ENCODE results near the gene PIAS4. TPM values are rescaled to one million over a fixed set of nuclear protein-coding genes. Genes with fewer than 3 reads are reported as not detected.
A peak's percentile ranks its signal among the peaks of the same experiment; 100 is the strongest.

The PIAS4 gene
- total RNA-seq, 1 experiment from 2014 or later, result 31.5 TPM

DNA sequence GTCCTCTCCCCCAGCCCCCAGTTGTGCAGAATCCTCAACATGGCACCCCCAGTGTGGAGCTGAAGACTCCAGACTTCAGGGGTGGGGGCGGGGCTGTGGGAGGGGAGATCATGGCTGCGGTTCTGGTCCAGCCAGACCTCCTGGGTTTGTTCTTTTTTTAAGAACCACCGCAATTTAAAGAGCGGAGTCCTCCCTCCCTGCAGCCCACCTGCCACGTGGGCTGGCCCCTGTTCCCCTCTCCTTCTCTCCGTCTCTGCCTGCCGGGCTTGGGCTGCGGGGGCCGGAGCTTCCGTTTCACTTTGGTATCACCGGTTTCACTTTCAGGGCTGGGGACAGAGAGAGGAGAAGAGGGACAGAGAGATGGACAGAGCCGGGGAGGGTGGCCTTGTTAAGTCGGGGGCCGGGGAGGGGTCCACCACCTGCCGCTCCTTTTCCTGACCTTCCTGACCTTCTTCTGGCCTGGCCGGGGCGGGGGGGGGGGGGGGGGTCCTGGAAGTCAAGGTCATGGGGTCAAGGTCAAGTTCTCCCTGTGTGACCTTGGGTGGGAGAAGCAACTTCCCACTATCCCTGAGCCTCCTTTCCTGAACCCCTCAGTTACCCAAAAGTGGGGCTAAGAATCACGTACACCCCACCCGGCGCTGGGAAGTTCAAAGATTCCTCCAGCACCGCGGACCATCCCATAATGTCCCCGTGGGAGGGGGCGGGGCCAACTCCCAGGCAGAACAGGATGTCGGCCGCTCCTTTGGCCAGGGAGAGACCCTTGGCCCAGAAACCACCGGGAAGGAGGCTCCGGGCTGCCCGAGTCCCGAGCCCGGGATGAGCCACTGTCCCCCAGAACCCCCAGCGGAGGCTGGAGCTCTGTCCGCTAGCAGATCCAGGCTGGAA lies 70.5 kb downstream of the PIAS4 start:
- peak; percentile 75 for DNase-seq (ENCODE audit: low read depth)

DNA sequence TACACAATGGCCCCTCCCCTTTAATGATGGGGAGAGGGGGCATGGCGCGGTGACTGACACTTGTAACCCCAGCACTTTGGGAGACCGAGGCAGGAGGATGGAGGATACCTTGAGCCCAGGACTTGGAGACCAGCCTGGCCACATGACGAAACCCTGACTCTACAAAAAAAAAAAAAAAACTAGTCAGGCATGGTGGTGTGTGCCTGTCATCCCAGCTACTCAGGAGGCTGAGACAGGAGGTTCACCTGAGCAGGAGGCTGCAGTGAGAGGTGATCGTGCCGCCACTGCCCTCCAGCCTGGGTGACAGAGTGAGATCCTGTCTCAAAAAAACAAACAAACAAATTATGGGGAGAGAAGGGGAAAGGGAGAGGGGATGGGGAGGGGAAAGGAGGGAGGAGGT lies 72.9 kb downstream of the PIAS4 start:
- no peak for DNase-seq (ENCODE audit: low read depth)

DNA sequence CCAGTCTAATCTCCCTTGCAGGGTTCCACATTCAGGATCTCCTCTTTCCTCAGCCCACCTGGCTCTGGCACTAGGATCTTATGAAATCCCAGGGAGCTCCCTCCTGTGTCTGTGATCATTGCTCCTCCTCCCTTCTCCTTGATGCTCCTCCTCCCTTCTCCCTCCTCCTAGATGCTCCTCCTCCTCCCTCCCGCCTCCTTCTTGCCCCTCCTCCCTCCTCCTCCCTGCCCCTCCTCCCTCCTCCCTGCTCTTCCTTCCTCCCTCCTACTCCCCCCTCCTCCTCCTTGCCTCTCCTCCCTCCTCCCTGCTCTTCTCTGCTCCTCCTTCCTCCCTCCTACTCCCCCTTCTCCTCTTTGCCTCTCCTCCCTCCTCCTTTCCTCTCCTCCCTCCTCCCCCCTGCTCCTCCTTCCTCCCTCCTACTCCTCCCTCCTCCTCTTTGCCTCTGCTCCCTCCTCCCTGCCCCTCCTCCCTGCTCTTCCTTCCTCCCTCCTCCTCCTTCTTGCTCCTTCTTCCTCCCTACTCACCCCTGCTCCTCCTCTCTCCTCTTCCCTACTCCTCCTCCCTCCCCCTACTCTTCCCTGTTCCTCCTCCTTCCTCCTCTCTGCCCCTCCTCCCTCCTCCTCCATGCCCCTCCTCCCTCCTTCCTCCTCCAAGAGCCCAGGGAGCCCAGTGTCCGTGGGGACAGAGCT lies 74.0 kb downstream of the PIAS4 start:
- no peak for DNase-seq (ENCODE audit: low read depth)

DNA sequence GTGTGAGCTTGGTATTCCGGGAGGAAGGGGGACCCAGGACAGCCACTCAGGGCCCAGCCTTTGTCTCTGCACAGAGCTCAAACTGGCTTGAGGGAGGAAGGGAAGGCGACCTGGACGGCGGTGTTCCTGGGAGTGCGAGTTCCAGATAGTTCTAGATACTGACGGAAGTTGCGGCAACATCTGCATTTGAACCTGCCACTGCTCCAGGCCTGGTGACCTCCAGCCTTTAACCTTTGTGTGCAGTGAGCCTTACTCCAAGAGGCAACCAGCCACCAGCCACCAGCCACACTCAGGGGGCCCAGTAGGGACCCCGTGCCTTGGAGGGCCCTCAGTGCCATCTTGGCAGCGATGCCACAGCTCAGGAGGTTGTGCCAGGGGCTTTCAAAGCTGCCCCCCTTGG lies 74.6 kb downstream of the PIAS4 start:
- no peak for DNase-seq (ENCODE audit: low read depth)

DNA sequence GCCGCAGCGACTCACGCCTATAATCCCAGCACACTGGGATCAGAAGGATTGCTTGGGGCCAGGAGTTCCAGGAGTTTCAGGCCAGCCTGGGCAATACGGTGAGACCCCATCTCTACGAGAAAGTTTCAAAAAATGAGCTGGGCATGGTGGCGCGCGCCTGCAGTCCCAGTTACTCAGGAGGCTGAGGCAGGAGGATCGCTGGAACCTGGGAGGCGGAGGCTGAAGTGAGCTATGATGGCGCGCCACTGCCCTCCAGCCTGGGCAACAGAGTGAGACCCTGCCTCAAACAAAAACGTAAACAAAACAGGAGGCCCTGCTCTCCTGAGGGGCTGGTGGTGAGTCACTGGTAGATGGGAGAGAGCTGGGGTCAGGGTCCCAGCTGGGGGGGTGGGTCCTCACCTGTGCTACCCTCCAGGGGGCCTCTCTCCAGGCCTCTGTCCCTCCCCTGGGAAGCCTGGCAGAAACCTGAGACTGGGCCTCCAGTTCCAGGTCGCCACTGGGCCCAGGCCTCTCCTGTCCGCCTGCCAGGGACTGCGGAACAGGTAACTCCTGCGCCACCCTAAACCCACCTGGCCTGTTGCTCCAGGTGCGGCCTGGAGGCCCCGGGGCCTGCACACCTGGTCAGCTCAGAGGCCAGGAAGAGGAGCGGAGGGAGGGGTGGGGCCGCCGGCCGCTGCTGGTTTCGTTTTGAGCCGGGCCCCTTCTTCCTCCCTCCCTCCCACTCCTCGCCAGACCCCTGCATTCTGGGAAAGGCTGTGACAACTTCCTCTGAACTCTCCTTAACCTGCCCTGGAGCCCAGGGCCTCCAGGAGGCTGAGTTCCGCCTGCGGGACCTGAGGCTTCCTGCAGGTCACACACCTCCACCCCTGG lies 76.4 kb downstream of the PIAS4 start:
- no peak for DNase-seq (ENCODE audit: low read depth)

DNA sequence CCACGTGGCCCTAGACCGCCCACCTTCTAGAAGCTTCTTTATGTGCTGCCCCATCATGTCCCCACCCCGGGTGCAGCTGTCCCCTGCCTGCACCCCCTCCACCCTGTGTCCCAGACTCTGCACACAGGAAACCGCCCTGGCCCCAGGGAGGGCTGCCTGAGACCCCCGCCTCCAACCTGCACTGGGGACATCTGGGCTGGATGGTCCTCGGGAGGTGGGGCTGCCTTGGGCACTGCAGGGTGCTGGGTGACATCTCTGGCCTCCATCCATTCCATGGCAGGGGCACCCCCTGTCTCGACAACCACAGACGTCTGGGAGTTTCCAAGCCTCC lies 77.0 kb downstream of the PIAS4 start:
- DNase-seq (ENCODE audit: low read depth), result peak; percentile 9

DNA sequence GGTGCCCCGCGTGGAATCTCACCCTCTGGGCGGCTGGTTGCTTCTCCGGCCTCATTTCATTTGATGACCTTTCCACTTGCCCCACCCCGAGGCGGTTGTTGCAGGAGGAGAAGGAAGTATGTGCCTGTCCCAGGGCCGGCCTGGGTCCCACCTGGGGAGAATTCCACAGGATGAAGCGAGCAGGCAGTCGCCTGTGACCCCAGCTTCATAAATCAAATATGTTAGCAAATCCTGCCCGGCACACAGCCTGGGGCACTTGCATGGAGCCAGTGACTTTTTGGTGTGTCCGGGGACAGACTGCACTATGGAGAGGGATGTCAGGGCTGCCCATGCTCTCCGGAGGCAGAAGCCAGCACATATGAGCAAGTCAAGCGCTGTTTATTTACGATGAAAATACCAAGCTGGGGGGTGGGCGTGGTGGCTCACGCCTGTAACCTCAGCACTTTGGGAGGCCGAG lies 78.9 kb downstream of the PIAS4 start:
- DNase-seq (ENCODE audit: low read depth), result peak; percentile 1

DNA sequence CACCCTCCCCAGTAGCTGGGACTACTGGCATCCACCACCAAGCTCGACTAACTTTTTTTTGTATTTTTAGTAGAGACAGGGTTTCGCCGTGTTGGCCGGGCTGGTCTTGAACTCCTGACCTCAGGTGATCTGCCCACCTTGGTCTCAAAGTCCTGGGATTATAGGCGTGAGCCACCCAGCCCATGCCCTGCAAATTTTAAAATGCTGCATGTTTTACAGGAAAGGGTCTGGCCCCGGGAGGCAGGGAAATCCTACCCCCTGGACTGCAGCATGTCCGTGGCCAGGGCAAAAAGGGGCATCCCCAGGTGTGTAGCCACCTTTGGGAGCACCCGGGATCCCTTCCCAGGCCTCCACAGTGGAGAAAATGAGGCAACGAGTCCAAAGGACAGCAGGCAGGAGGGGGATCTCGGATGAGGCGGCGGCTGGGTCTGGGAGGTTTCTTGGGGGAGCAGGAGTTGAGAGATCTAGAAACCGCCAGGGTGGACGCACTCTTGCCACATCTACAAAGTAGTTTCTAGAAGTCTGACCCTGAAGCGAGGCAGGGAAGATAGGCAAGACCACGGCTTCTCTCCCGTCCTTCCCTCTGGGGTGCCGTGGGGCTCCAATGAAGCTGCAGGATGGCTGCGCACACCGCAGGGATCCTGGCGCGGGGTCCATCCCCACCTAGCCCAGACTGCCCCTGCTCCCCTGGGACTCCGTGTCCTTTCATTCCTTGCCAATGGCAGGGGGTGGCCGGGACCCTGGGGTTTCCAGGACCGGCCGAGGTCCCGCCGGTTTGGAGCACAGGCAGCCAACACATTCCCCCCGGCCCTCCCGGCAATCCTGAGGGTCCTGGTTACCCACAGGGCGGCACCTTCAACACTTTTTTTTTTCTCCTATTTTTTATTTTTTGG lies 80.5 kb downstream of the PIAS4 start:
- no peak for DNase-seq (ENCODE audit: low read depth)

DNA sequence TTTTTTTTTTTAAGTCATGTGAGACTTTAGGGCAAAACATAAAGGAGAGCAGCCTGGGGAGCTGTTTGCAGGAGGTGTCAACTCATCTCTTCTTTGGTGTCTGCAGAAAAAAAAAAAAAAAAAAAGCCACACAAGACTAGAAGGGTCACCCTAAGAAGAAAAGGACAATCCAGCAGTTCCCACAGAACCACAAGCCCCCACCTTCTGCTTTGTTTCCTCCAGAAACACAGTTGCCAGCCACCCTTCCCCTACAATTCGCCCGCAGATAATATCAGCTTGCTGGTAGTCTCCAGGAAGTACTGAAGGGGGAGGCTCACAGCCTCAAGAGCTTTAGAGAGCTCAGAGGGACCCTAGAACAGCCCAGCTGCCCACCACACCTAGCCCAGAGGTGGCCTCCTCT lies 81.4 kb downstream of the PIAS4 start:
- no peak for DNase-seq (ENCODE audit: low read depth)

Other genes with a start within 250 kb of the PIAS4 start
- 30.9 and 32.6 TPM in 2 replicates for gene APBA3, start 246.0 kb upstream of the PIAS4 start, total RNA-seq (2014; rRNA removed; shearing (Covaris generic))
- gene MRPL54, start 245.1 kb upstream of the PIAS4 start, total RNA-seq (2014; rRNA removed; shearing (Covaris generic)), result 140 and 153 TPM in 2 replicates
- gene RAX2, start 235.5 kb upstream of the PIAS4 start, total RNA-seq (2014; rRNA removed; shearing (Covaris generic)), result not detected in 2 replicates
- gene MATK, start 221.4 kb upstream of the PIAS4 start, total RNA-seq (2014; rRNA removed; shearing (Covaris generic)), result 0.86 and 4.0 TPM in 2 replicates
- 2.3 and 3.1 TPM in 2 replicates for gene ZFR2, start 138.7 kb upstream of the PIAS4 start, total RNA-seq (2014; rRNA removed; shearing (Covaris generic))
- 0.11 and 0.42 TPM in 2 replicates for gene ATCAY, start 127.1 kb upstream of the PIAS4 start, total RNA-seq (2014; rRNA removed; shearing (Covaris generic))
- gene NMRK2, start 74.7 kb upstream of the PIAS4 start, total RNA-seq (2014; rRNA removed; shearing (Covaris generic)), result not detected in 2 replicates
- gene DAPK3, start 36.6 kb upstream of the PIAS4 start, total RNA-seq (2014; rRNA removed; shearing (Covaris generic)), result 133 and 135 TPM in 2 replicates
- 1,288 and 1,386 TPM in 2 replicates for gene EEF2, start 22.3 kb upstream of the PIAS4 start, total RNA-seq (2014; rRNA removed; shearing (Covaris generic))
- gene ZBTB7A, start 59.2 kb downstream of the PIAS4 start, total RNA-seq (2014; rRNA removed; shearing (Covaris generic)), result 7.9 and 14.8 TPM in 2 replicates
- 138 and 183 TPM in 2 replicates for gene MAP2K2, start 116.4 kb downstream of the PIAS4 start, total RNA-seq (2014; rRNA removed; shearing (Covaris generic))
- 0.17 TPM in 1 of 2 replicates, not detected in the other for gene CREB3L3, start 145.9 kb downstream of the PIAS4 start, total RNA-seq (2014; rRNA removed; shearing (Covaris generic))
- 19.0 and 23.9 TPM in 2 replicates for gene SIRT6, start 174.8 kb downstream of the PIAS4 start, total RNA-seq (2014; rRNA removed; shearing (Covaris generic))
- 0.34 and 0.74 TPM in 2 replicates for gene ANKRD24, start 175.0 kb downstream of the PIAS4 start, total RNA-seq (2014; rRNA removed; shearing (Covaris generic))
- gene EBI3, start 221.8 kb downstream of the PIAS4 start, total RNA-seq (2014; rRNA removed; shearing (Covaris generic)), result 3.0 and 7.0 TPM in 2 replicates
- gene YJU2, start 239.3 kb downstream of the PIAS4 start, total RNA-seq (2014; rRNA removed; shearing (Covaris generic)), result 48.0 and 51.7 TPM in 2 replicates